GM12878 (cell line): ENCODE data around the gene ICA1.

Experiments used
- ASH2L ChIP-seq: fragments of 300-600, 200-600 bp; sonication (generic); IDR thresholded peaks from 2 replicates; pipeline ENCODE4 v1.6.1; 2017; ENCODE audit warnings: low read depth, mild to moderate bottlenecking, borderline replicate concordance
- CBX5 ChIP-seq: sonication (generic); IDR thresholded peaks from 2 replicates; pipeline ENCODE4 v1.6.1; 2016; ENCODE audit warnings: low read depth, moderate library complexity, mild to moderate bottlenecking, inconsistent platforms
- CREM ChIP-seq: IDR thresholded peaks from 2 replicates; pipeline ENCODE4 v1.6.1; 2014; ENCODE audit warnings: antibody characterized with exemption, low read depth
- CTCF ChIP-seq, 3 experiments: IDR thresholded peaks in 2 of 3; conservative IDR thresholded peaks in 1 of 3; 2 replicates each; pipeline ENCODE4 v1.5.1; 2011; ENCODE audit warnings: low read depth in 3 of 3, low read length in 3 of 3, mild to moderate bottlenecking in 3 of 3, control low read depth in 2 of 3, moderate library complexity in 2 of 3, inconsistent platforms in 1 of 3, mixed read lengths in 1 of 3; ENCODE audit not compliant: control insufficient read depth in 2 of 3, insufficient read depth in 1 of 3; ENCODE audit errors: extremely low read depth in 1 of 3
- EP300 ChIP-seq, 2 experiments: fragments of 150-350 bp in 1 of 2; IDR thresholded peaks; 2 replicates each; pipeline ENCODE4 v1.6.1; 2011 to 2012; ENCODE audit warnings: low read depth in 2 of 2, low read length in 2 of 2, borderline replicate concordance in 1 of 2, improper control_type of control experiment in 1 of 2, inconsistent platforms in 1 of 2; ENCODE audit not compliant: control insufficient read depth in 1 of 2
- POLR2A ChIP-seq: IDR thresholded peaks from 2 replicates; pipeline ENCODE4 v1.6.1; 2011; ENCODE audit warnings: low read depth, mild to moderate bottlenecking, low read length
- REST ChIP-seq: IDR thresholded peaks from 2 replicates; pipeline ENCODE4 v1.6.1; 2012; ENCODE audit warnings: mild to moderate bottlenecking, low read depth, low read length
- SIX5 ChIP-seq: IDR thresholded peaks from 2 replicates; pipeline ENCODE4 v1.6.1; 2011; ENCODE audit warnings: mild to moderate bottlenecking, low read depth, low read length, moderate library complexity; ENCODE audit not compliant: severe bottlenecking
- ZSCAN29 ChIP-seq: fragments of 450-650 bp; IDR thresholded peaks from 2 replicates; pipeline ENCODE4 v1.6.1; 2017; ENCODE audit warnings: mild to moderate bottlenecking, moderate library complexity
- TF ChIP-seq, protein P1 (sequence below): IDR thresholded peaks from 2 replicates; pipeline ENCODE4 v1.6.1; 2011; ENCODE audit warnings: low read depth, low read length, improper control_type of control experiment, borderline replicate concordance

DNA sequence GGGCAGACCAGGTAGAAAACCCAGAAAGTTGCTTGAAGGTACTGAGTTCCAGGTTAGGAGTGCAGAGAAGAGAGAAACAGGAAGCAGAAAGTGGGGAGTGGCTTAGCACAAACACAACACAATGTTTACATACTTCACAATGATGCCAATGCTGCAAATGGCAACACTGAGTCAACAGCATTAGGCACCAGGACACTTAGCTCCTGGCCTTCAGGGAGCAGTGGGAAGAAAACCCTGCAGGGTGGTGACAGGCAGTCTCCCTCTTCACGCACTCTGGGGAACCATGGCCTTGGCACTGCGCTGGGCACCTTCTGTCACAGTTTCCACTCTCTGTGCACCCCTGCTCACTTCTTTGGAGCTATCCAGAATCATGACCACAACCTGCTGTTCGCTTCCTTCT is 7.3 kb downstream of the ICA1 start:
- TF ChIP-seq CTCF (IDR thresholded peaks at IDR 0.05 in 2 of 3, conservative IDR thresholded peaks at IDR 0.05 in 1 of 3; ENCODE audit: control insufficient read depth in 2 of 3, extremely low read depth in 1 of 3, insufficient read depth in 1 of 3, low read depth in 3 of 3, low read length in 3 of 3) (no peak), REST (no peak), ZSCAN29 (no peak), CBX5 (no peak), ASH2L (no peak), CREM (no peak), POLR2A (no peak), SIX5 (no peak), EP300 (IDR thresholded peaks at IDR 0.05; ENCODE audit: borderline replicate concordance in 1 of 2, control insufficient read depth in 1 of 2, low read depth in 2 of 2, low read length in 2 of 2) (no peak)
- TF ChIP-seq, protein P1, sequence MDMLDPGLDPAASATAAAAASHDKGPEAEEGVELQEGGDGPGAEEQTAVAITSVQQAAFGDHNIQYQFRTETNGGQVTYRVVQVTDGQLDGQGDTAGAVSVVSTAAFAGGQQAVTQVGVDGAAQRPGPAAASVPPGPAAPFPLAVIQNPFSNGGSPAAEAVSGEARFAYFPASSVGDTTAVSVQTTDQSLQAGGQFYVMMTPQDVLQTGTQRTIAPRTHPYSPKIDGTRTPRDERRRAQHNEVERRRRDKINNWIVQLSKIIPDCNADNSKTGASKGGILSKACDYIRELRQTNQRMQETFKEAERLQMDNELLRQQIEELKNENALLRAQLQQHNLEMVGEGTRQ: no peak
